DOHH2 (cell line): ENCODE measurements around the gene COL4A4.

Experiments used
- CTCF ChIP-seq: fragments of 200-600 bp; sonication (generic); IDR thresholded peaks from one replicate; pipeline ENCODE4 v1.5.1; 2014; ENCODE audit warnings: antibody characterized with exemption, mild to moderate bottlenecking, low read depth, low read length; ENCODE audit not compliant: poor library complexity, severe bottlenecking
- EZH2phosphoT487 ChIP-seq: fragments of 200-600 bp; sonication (generic); IDR thresholded peaks from 2 replicates; pipeline ENCODE4 v1.6.1; 2017; ENCODE audit warnings: borderline replicate concordance, mild to moderate bottlenecking, antibody characterized with exemption, low read length, moderate library complexity, mixed read lengths

GRCh38 chr2:226981791-226982326 is 182.1 kb downstream of the COL4A4 start:
- TF ChIP-seq CTCF: no peak
- TF ChIP-seq EZH2phosphoT487: no peak
